ENCODE data around the gene IFT57.

IFT57 gene

DNA sequence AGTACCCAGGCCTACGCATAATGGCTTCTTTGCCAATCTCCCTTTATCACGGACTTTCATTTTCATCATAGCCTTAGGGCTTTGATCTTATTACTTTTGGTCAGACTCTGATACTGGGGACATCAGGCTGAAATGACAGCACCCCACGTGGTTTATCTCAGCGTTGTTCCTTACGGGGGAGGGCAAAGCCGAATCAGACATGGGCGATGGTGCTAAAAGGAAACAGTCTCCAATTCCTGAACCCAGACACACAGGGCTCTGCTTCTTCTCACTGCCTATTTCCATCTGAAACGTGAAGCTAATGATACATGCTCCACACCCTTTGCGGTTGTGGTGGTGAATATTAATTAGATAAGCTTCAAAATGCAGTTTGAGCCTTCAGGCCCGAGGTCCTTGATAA lies 72.0 kb downstream of the IFT57 start:
- no peak overlapping the region for H3K27ac ChIP-seq (replicated peaks)
- no peak overlapping the region for H3K4me3 ChIP-seq (replicated peaks; ENCODE audit: insufficient read depth, low read length)
- DNase-seq (ENCODE audit: low read depth in 1 of 2, low spot score in 1 of 2): no peak
- no peak for TF ChIP-seq POLR2AphosphoS5 (IDR thresholded peaks at IDR 0.05; ENCODE audit: low read depth)
- no peaks in the 10 kb centered on the region for H3K27me3 ChIP-seq (ENCODE audit: insufficient read depth, poor library complexity, severe bottlenecking)

DNA sequence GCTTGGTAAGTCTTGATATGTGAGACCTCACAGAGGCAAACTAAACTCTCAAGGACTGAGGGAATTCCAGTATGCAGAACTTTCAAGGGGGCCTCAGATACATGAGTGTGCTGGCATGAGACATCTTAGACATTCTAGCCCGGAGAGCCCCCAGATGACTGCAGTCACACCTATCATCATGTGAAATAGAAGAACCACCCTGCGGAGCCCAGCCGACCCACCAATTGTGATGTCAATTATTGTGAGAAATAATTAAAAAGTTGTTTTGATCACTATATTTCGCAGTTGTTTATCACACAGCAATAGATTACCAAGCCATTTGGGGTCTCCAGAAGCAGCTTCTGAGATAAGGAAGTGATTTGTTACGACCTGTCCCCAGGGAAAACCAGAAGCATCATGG lies 76.1 kb downstream of the IFT57 start:
- Histone ChIP-seq H3K27me3 (ENCODE audit: insufficient read depth, poor library complexity, severe bottlenecking) (no peaks in the 10 kb centered on the region), H3K4me3 (replicated peaks; ENCODE audit: insufficient read depth, low read length) (no peak overlapping the region), H3K27ac (replicated peaks) (no peak overlapping the region)
- TF ChIP-seq GABPA (IDR thresholded peaks at IDR 0.05; ENCODE audit: low read depth) (no peak), REST (IDR thresholded peaks at IDR 0.05; ENCODE audit: insufficient replicate concordance, low read depth) (no peak), SPI1 (IDR thresholded peaks at IDR 0.05; ENCODE audit: borderline replicate concordance, low read depth) (no peak), POLR2AphosphoS5 (IDR thresholded peaks at IDR 0.05; ENCODE audit: low read depth) (no peak), CTCF (IDR thresholded peaks at IDR 0.05; ENCODE audit: insufficient read depth, low read length) (no peak)
- no peak for DNase-seq (ENCODE audit: low read depth in 1 of 2, low spot score in 1 of 2)

GRCh38 chr3:108145578-108145977 lies 76.6 kb downstream of the IFT57 start:
- no peak for TF ChIP-seq CTCF (IDR thresholded peaks at IDR 0.05; ENCODE audit: insufficient read depth, low read length)
- no peak for TF ChIP-seq POLR2AphosphoS5 (IDR thresholded peaks at IDR 0.05; ENCODE audit: low read depth)
- TF ChIP-seq GABPA (IDR thresholded peaks at IDR 0.05; ENCODE audit: low read depth): no peak
- no peak for TF ChIP-seq SPI1 (IDR thresholded peaks at IDR 0.05; ENCODE audit: borderline replicate concordance, low read depth)
- no peak for TF ChIP-seq REST (IDR thresholded peaks at IDR 0.05; ENCODE audit: insufficient replicate concordance, low read depth)
- H3K27me3 ChIP-seq (ENCODE audit: insufficient read depth, poor library complexity, severe bottlenecking): no peaks in the 10 kb centered on the region
- no peak for DNase-seq (ENCODE audit: low read depth in 1 of 2, low spot score in 1 of 2)
- H3K4me3 ChIP-seq (replicated peaks; ENCODE audit: insufficient read depth, low read length): no peak overlapping the region
- no peak overlapping the region for H3K27ac ChIP-seq (replicated peaks)

DNA sequence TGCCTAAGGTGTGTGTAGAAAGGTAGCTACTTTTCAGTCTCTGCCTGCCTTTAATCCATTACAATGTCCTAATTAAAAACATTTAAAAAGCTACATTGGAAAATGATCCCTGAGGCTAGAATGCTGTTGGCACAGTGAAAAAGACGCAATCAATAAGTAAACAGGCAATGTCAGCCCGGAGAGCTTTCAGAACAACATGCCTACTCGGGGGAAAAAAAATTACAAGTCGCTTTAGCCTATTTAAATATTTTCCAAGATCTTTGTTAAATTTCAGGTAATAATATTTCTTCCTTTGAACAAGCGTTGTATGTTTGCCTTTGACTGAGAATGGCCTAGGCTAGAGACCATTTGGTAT lies 84.8 kb downstream of the IFT57 start:
- TF ChIP-seq GABPA (IDR thresholded peaks at IDR 0.05; ENCODE audit: low read depth) (no peak), REST (IDR thresholded peaks at IDR 0.05; ENCODE audit: insufficient replicate concordance, low read depth) (no peak), POLR2AphosphoS5 (IDR thresholded peaks at IDR 0.05; ENCODE audit: low read depth) (no peak), CTCF (IDR thresholded peaks at IDR 0.05; ENCODE audit: insufficient read depth, low read length) (no peak), SPI1 (IDR thresholded peaks at IDR 0.05; ENCODE audit: borderline replicate concordance, low read depth) (no peak)
- no peak overlapping the region for H3K4me3 ChIP-seq (replicated peaks; ENCODE audit: insufficient read depth, low read length)
- H3K27ac ChIP-seq (replicated peaks): no peak overlapping the region
- no peak for DNase-seq (ENCODE audit: low read depth in 1 of 2, low spot score in 1 of 2)
- H3K27me3 ChIP-seq (ENCODE audit: insufficient read depth, poor library complexity, severe bottlenecking): no peaks in the 10 kb centered on the region

All from HL-60 (cell line).